GM10266 (cell line): ENCODE data around the gene ASCC1.

Experiments used
- DNase-seq: peaks from one replicate; pipeline ENCODE4 v3.0.0; 2012; ENCODE audit errors: extremely low spot score
- CTCF ChIP-seq: IDR thresholded peaks from 2 replicates; pipeline ENCODE4 v1.5.1; 2012; ENCODE audit warnings: mild to moderate bottlenecking, low read depth; ENCODE audit not compliant: control insufficient read depth, insufficient read depth; ENCODE audit errors: missing control alignments

ASCC1 gene

GRCh38 chr10:72068126-72068765, 147.8 kb downstream of the ASCC1 start:
- no peak for TF ChIP-seq CTCF
- DNase-seq: no peak

- DNase-seq: no peak
- TF ChIP-seq CTCF: no peak
These were observed 148.5 kb downstream of the ASCC1 start for GRCh38 chr10:72067463-72068125.

GRCh38 chr10:72066318-72067284, 149.5 kb downstream of the ASCC1 start:
- TF ChIP-seq CTCF: no peak
- DNase-seq: no peak

DNA sequence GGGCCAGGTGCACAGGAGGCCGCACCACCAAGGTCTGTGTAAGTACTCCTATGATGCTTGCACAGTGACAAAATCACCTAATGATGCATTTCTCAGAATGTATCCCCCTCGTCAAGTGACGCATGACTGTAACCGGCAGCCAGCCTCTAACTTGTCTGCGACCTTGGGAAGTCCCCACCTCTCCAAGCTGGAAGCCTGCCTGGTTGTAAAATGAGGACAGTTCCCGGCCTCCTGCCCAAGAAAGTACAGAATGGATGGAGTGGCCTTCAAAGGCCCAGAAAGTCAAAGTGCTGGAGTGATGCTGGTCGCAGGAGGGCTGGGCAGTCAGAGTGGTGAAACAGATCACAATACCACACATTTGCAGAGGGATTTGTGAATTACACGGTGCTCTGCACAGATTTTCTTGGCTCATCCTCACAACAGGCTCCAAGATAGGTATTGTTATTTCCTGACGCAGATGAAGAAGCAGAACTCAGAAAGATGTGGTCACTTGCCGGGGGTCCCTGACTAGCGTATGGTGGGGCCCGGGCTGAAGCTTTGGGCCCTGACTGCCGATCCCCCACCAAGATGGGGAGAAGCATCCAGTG, 150.5 kb downstream of the ASCC1 start:
- no peak for DNase-seq
- TF ChIP-seq CTCF: no peak

GRCh38 chr10:72063703-72064391, 152.2 kb downstream of the ASCC1 start:
- DNase-seq: no peak

More at GRCh38 chr10:72063703-72064391, 152.2 kb downstream of the ASCC1 start:
- TF ChIP-seq CTCF: no peak
